ENCODE data around the gene AGPAT1.

The AGPAT1 gene

GRCh38 chr6:32126880-32127279 lies 49.0 kb downstream of the AGPAT1 start:
- in situ Hi-C loops (cut with MboI; ENCODE audit: low sequenced_read_pairs) = no loop called here

GRCh38 chr6:32123681-32124080 lies 52.2 kb downstream of the AGPAT1 start:
- in situ Hi-C loops (cut with MboI; ENCODE audit: low sequenced_read_pairs) = no loop called here

- in situ Hi-C loops (cut with MboI; ENCODE audit: low sequenced_read_pairs) = no loop called here
These were observed 55.3 kb downstream of the AGPAT1 start for GRCh38 chr6:32120573-32121059.

GRCh38 chr6:32118782-32119628 lies 56.9 kb downstream of the AGPAT1 start:
- in situ Hi-C loops (cut with MboI; ENCODE audit: low sequenced_read_pairs) = no loop called here
